IMR-90 (cell line): ENCODE results near the gene IL15RA.

Experiments used
- POLR2A ChIP-seq: IDR thresholded peaks from 2 replicates; pipeline ENCODE4 v1.6.1; 2012; ENCODE audit warnings: mild to moderate bottlenecking, low read depth, low read length
- RCOR1 ChIP-seq: IDR thresholded peaks from 2 replicates; pipeline ENCODE4 v1.6.1; 2012; ENCODE audit warnings: mild to moderate bottlenecking, low read length, improper control_type of control experiment; ENCODE audit not compliant: insufficient replicate concordance
- RFX5 ChIP-seq: IDR thresholded peaks from 2 replicates; pipeline ENCODE4 v1.8.0; 2012; ENCODE audit warnings: low read depth, mild to moderate bottlenecking, low read length, moderate library complexity
- TF ChIP-seq, protein P1 (sequence below): conservative IDR thresholded peaks from 2 replicates; pipeline ENCODE4 v1.5.1; 2012; ENCODE audit warnings: mild to moderate bottlenecking, low read depth, low read length, improper control_type of control experiment

DNA sequence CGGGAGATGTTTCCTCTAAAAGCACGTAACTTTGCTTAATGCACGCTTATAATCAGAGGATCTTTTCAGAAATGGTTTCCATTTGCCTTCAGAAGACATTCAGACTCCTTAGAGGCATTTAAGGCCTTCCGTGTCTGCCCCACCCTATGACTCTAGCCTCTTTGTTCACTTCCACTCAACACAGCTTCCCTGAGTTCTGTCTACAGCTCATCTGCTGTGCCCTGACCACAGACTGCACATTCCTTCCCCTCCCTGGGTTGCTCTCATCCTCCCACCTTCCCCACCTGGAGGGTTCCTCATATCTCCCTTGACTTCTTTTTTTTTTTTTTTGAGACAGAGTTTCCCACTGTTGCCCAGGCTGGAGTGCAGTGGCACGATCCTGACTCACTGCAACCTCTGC is 70.7 kb downstream of the IL15RA start:
- TF ChIP-seq RCOR1 (no peak), POLR2A (no peak), RFX5 (no peak)
- TF ChIP-seq, protein P1, sequence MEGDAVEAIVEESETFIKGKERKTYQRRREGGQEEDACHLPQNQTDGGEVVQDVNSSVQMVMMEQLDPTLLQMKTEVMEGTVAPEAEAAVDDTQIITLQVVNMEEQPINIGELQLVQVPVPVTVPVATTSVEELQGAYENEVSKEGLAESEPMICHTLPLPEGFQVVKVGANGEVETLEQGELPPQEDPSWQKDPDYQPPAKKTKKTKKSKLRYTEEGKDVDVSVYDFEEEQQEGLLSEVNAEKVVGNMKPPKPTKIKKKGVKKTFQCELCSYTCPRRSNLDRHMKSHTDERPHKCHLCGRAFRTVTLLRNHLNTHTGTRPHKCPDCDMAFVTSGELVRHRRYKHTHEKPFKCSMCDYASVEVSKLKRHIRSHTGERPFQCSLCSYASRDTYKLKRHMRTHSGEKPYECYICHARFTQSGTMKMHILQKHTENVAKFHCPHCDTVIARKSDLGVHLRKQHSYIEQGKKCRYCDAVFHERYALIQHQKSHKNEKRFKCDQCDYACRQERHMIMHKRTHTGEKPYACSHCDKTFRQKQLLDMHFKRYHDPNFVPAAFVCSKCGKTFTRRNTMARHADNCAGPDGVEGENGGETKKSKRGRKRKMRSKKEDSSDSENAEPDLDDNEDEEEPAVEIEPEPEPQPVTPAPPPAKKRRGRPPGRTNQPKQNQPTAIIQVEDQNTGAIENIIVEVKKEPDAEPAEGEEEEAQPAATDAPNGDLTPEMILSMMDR = no peak
